CD4-positive, alpha-beta T cell (primary cell): ENCODE data around the gene GAS2L2. TPM values are rescaled to one million over a fixed set of nuclear protein-coding genes. Genes with fewer than 3 reads are reported as not detected.
A peak's percentile ranks its signal among the peaks of the same experiment; 100 is the strongest.

Experiments used
- ATAC-seq: fragments of 200-7000 bp; cut with Tn5 transposase; one replicate; pipeline ENCODE4 v1.10.0; 2022; ENCODE audit warnings: mild to moderate bottlenecking; ENCODE audit not compliant: poor library complexity
- CTCF ChIA-PET: fragments of 350-600 bp; sonication (Branson Sonifier 250); formaldehyde crosslinking; loops from one replicate; lab custom pipeline; 2021; ENCODE audit warnings: antibody characterized with exemption, inconsistent platforms; lab: Charles Lee
- POLR2A ChIA-PET: fragments of 350-600 bp; sonication (Branson Sonifier 250); formaldehyde crosslinking; loops from one replicate; lab custom pipeline; 2021; ENCODE audit warnings: antibody characterized with exemption, inconsistent platforms; lab: Charles Lee
- DNase-seq, 14 experiments: peaks; one replicate each; pipeline ENCODE4 v3.0.0-alpha.2; 2013 to 2020; ENCODE audit warnings: mixed read lengths in 2 of 14
- H3K27ac ChIP-seq, 2 donors: one replicate each; pipeline versions ENCODE4 v1.5.1 to v1.7.0; 2013; ENCODE audit warnings: low read length in 2 of 2, low read depth in 1 of 2, mild to moderate bottlenecking in 1 of 2
- H3K27me3 ChIP-seq, 2 experiments: 1 replicate in 1 of 2; 2 replicates in 1 of 2; pipeline versions ENCODE4 v1.6.1 to v1.7.0; 2013; ENCODE audit warnings: low read length in 2 of 2, control low read depth in 1 of 2, mild to moderate bottlenecking in 1 of 2, moderate library complexity in 1 of 2; ENCODE audit not compliant: insufficient read depth in 2 of 2, control insufficient read depth in 1 of 2
- H3K36me3 ChIP-seq: one replicate; pipeline ENCODE4 v1.6.1; 2013; ENCODE audit warnings: low read length, control low read depth; ENCODE audit not compliant: insufficient read depth
- H3K4me1 ChIP-seq: one replicate; pipeline ENCODE4 v1.6.1; 2013; ENCODE audit warnings: low read length, control low read depth; ENCODE audit not compliant: insufficient read depth
- H3K4me3 ChIP-seq: one replicate; pipeline ENCODE4 v1.5.1; 2013; ENCODE audit warnings: mild to moderate bottlenecking, low read length, moderate library complexity
- H3K9me3 ChIP-seq, 2 experiments: 1 replicate in 1 of 2; 2 replicates in 1 of 2; pipeline versions ENCODE4 v1.6.1 to v1.7.0; 2013; ENCODE audit warnings: low read length in 2 of 2, mild to moderate bottlenecking in 2 of 2, control low read depth in 1 of 2, moderate library complexity in 1 of 2; ENCODE audit not compliant: control insufficient read depth in 1 of 2, insufficient read depth in 1 of 2
- H3K27ac Mint-ChIP-seq: one replicate; pipeline ENCODE4 v1.8.0; 2020; ENCODE audit warnings: mixed read lengths
- H3K27me3 Mint-ChIP-seq: one replicate; pipeline ENCODE4 v1.8.0; 2021; ENCODE audit warnings: mixed read lengths
- H3K36me3 Mint-ChIP-seq: one replicate; pipeline ENCODE4 v1.8.0; 2021; ENCODE audit warnings: low read depth, mixed read lengths
- H3K4me1 Mint-ChIP-seq: one replicate; pipeline ENCODE4 v1.8.0; 2021; ENCODE audit warnings: low read depth, mixed read lengths
- H3K4me3 Mint-ChIP-seq: one replicate; pipeline ENCODE4 v1.8.0; 2020; ENCODE audit warnings: mild to moderate bottlenecking, mixed read lengths
- H3K9me3 Mint-ChIP-seq: one replicate; pipeline ENCODE4 v1.8.0; 2020; ENCODE audit warnings: mixed read lengths
- CTCF ChIP-seq: fragments of 200-600 bp; IDR thresholded peaks from one replicate; pipeline ENCODE4 v1.8.0; 2022; ENCODE audit warnings: antibody characterized with exemption, mild to moderate bottlenecking
- intact Hi-C, 2 experiments: fragments of 100-400 bp; cut with DNase I in 1 of 2; cut with micrococcal nuclease in 1 of 2; formaldehyde crosslinking; loops; one replicate each; pipeline versions ENCODE4 v1.15.1 to v1.9.0; 2023 to 2025; cut with DNase I, micrococcal nuclease
- total RNA-seq, 174 experiments: library from RNA in 2 of 174; stranded (reverse) in 2 of 174; gene quantifications; one replicate each; pipeline ENCODE4 v1.2.3 and lab custom pipeline; 2021 to 2026

Gene GAS2L2
- total RNA-seq, 2 experiments from 2014 or later = 0.19 to 0.22 TPM

GRCh38 chr17:35791681-35792350, 38.8 kb upstream of the GAS2L2 start:
- no peaks in the 10 kb centered on the region for H3K36me3 Mint-ChIP-seq
- H3K27ac ChIP-seq = no peak overlapping the region
- peaks cover 18% of the 10 kb centered on the region for H3K4me1 ChIP-seq
- peak overlapping the region; percentile 25 for H3K27ac Mint-ChIP-seq
- ATAC-seq = no peak
- intact Hi-C loops = no loop called here
- ChIA-PET POLR2A (interaction anchor here (0.6 to 7.9 kb wide), 2 partner anchors 17 to 49 kb away, joined by 5 to 49 read pairs; partner anchors contain the start of gene TAF15), CTCF (interaction anchor here (0.8 kb wide), 1 partner anchor 28 kb away, joined by 3 read pairs; no protein-coding TSS in a partner anchor)
- no peak for TF ChIP-seq CTCF
- no peaks in the 10 kb centered on the region for H3K9me3 Mint-ChIP-seq
- peak overlapping the region; percentile 11 for H3K4me3 Mint-ChIP-seq
- peaks cover 15 to 22% of the 10 kb centered on the region in 2 experiments for H3K27me3 ChIP-seq
- H3K4me3 ChIP-seq = no peak overlapping the region
- H3K9me3 ChIP-seq = no peaks in the 10 kb centered on the region
- H3K36me3 ChIP-seq = no peaks in the 10 kb centered on the region
- peaks cover 51% of the 10 kb centered on the region for H3K4me1 Mint-ChIP-seq
- DNase-seq = no peak
- H3K27me3 Mint-ChIP-seq = peaks cover 30% of the 10 kb centered on the region

GRCh38 chr17:35790841-35791240, 37.8 kb upstream of the GAS2L2 start:
- POLR2A ChIA-PET = no interaction called here
- Mint-ChIP-seq H3K27ac (no peak overlapping the region), H3K4me1 (peaks cover 48% of the 10 kb centered on the region)

More at GRCh38 chr17:35790841-35791240, 37.8 kb upstream of the GAS2L2 start:
- Mint-ChIP-seq H3K9me3 (no peaks in the 10 kb centered on the region), H3K27me3 (peaks cover 25% of the 10 kb centered on the region), H3K36me3 (no peaks in the 10 kb centered on the region), H3K4me3 (no peak overlapping the region)
- Histone ChIP-seq H3K36me3 (no peaks in the 10 kb centered on the region), H3K4me3 (no peak overlapping the region), H3K27me3 (peaks cover 11 to 22% of the 10 kb centered on the region in 2 experiments), H3K27ac (no peak overlapping the region), H3K9me3 (no peaks in the 10 kb centered on the region), H3K4me1 (peaks cover 16% of the 10 kb centered on the region)
- ATAC-seq (no peak), DNase-seq (no peak)
- intact Hi-C loops = no loop called here
- TF ChIP-seq CTCF = no peak
- CTCF ChIA-PET = no interaction called here
